Ovary (tissue), 3 donors: ENCODE data around the gene ZBTB7A.

Experiments used
- EP300 ChIP-seq: sonication (generic); formaldehyde crosslinking; IDR thresholded peaks from one replicate; pipeline ENCODE4 v1.6.1; 2017; ENCODE audit warnings: antibody characterized with exemption
- POLR2A ChIP-seq: fragments of 450-650 bp; IDR thresholded peaks from one replicate; pipeline ENCODE4 v1.6.1; 2017; ENCODE audit warnings: antibody characterized with exemption, mild to moderate bottlenecking, moderate library complexity
- TF ChIP-seq, protein P1 (sequence below), 3 donors: fragments of 450-650 bp in 2 of 3; fragments of 200-600 bp in 1 of 3; IDR thresholded peaks; one replicate each; pipeline versions ENCODE4 v1.5.1 to v1.8.0; 2016 to 2022; ENCODE audit warnings: antibody characterized with exemption in 3 of 3, mild to moderate bottlenecking in 1 of 3
- donor health status: DM: no; HTN: no; CAD: no.

DNA sequence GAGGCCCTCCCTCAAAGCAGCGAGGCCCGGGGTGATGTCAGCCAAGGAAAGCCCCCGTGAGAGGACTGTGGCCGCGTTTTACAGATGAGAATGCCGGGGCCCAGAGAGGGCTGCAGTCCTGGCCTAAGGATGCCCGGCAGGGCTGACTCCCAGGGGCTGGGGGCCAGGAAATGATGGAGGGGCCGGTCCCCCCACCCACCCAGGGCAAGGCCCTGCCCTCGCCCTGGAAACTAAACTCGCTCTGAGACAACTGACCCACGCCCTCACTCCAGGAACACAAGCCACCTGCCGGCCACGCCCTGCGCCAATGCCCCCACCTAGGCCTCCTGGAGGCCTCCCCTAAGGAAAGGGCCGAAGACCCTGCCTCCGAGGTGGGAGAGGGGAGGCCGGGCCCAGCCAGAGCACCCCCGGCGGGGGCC, 7.2 kb downstream of the ZBTB7A start:
- no peak for TF ChIP-seq POLR2A
- TF ChIP-seq, protein P1, sequence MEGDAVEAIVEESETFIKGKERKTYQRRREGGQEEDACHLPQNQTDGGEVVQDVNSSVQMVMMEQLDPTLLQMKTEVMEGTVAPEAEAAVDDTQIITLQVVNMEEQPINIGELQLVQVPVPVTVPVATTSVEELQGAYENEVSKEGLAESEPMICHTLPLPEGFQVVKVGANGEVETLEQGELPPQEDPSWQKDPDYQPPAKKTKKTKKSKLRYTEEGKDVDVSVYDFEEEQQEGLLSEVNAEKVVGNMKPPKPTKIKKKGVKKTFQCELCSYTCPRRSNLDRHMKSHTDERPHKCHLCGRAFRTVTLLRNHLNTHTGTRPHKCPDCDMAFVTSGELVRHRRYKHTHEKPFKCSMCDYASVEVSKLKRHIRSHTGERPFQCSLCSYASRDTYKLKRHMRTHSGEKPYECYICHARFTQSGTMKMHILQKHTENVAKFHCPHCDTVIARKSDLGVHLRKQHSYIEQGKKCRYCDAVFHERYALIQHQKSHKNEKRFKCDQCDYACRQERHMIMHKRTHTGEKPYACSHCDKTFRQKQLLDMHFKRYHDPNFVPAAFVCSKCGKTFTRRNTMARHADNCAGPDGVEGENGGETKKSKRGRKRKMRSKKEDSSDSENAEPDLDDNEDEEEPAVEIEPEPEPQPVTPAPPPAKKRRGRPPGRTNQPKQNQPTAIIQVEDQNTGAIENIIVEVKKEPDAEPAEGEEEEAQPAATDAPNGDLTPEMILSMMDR (IDR thresholded peaks at IDR 0.05): no peak
- no peak for TF ChIP-seq EP300
